ENCODE data around the gene OR51E1. TPM values are rescaled to one million over a fixed set of nuclear protein-coding genes. Genes with fewer than 3 reads are reported as not detected.

Gene OR51E1
- total RNA-seq, 1 donor from 2014 or later = not detected

DNA sequence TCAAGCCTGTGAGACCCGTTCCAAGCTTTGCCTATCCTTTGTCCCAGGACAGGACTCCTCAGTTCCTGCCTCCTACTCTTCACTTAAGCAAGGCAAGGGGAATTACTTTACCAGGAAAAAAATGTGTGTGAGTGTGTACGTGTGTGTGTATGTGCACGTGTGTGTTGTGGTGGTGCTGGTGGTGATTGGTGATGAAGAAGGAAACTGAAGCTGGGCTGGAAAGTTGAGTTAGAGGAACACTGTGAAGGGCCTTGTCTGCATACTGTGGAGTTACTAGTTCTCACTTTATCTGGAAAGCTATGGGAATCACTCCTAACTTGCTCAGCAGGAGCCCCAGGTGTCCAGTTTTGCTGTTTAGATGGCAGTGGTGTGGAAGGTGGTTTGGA, 6.1 kb upstream of the OR51E1 start:
- Mint-ChIP-seq H3K36me3 (ENCODE audit: unreplicated experiment) (no peaks in the 10 kb centered on the region), H3K9me3 (ENCODE audit: unreplicated experiment) (no peaks in the 10 kb centered on the region), H3K27ac (ENCODE audit: unreplicated experiment) (no peak overlapping the region), H3K27me3 (ENCODE audit: unreplicated experiment) (no peaks in the 10 kb centered on the region), H3K4me1 (ENCODE audit: low read depth, unreplicated experiment) (peaks cover 1% of the 10 kb centered on the region), H3K4me3 (ENCODE audit: unreplicated experiment) (no peak overlapping the region)
- TF ChIP-seq, protein P1, sequence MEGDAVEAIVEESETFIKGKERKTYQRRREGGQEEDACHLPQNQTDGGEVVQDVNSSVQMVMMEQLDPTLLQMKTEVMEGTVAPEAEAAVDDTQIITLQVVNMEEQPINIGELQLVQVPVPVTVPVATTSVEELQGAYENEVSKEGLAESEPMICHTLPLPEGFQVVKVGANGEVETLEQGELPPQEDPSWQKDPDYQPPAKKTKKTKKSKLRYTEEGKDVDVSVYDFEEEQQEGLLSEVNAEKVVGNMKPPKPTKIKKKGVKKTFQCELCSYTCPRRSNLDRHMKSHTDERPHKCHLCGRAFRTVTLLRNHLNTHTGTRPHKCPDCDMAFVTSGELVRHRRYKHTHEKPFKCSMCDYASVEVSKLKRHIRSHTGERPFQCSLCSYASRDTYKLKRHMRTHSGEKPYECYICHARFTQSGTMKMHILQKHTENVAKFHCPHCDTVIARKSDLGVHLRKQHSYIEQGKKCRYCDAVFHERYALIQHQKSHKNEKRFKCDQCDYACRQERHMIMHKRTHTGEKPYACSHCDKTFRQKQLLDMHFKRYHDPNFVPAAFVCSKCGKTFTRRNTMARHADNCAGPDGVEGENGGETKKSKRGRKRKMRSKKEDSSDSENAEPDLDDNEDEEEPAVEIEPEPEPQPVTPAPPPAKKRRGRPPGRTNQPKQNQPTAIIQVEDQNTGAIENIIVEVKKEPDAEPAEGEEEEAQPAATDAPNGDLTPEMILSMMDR (IDR thresholded peaks at IDR 0.05; ENCODE audit: partially characterized antibody, unreplicated experiment) = no peak
- DNase-seq = no peak

DNA sequence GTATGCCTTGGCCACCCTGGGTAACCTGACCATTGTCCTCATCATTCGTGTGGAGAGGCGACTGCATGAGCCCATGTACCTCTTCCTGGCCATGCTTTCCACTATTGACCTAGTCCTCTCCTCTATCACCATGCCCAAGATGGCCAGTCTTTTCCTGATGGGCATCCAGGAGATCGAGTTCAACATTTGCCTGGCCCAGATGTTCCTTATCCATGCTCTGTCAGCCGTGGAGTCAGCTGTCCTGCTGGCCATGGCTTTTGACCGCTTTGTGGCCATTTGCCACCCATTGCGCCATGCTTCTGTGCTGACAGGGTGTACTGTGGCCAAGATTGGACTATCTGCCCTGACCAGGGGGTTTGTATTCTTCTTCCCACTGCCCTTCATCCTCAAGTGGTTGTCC, 3.9 kb upstream of the OR51E1 start:
- Mint-ChIP-seq H3K27me3 (ENCODE audit: unreplicated experiment) (peaks cover 4% of the 10 kb centered on the region), H3K9me3 (ENCODE audit: unreplicated experiment) (no peaks in the 10 kb centered on the region), H3K27ac (ENCODE audit: unreplicated experiment) (no peak overlapping the region)

DNA sequence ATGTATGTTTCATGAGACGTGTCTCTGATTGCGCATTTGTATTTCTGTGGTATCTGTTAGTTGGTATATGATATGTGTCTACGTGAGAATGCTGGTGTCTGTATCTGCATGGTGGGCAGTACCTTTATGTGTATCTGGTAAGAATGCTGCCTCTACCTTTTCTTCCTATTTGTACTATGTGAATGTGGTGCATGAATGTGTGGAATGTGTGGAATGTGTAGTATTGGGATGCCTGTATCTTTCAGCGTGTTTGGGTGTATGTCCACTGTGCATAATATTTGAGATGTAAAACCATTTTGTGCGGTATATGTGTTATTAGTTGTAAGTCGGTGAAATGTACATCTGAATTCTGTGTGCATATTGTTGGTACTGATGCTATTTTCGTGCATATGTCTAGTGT, 2.3 kb upstream of the OR51E1 start:
- Mint-ChIP-seq H3K27ac (ENCODE audit: unreplicated experiment) (no peak overlapping the region), H3K27me3 (ENCODE audit: unreplicated experiment) (peaks cover 4% of the 10 kb centered on the region), H3K36me3 (ENCODE audit: unreplicated experiment) (no peaks in the 10 kb centered on the region), H3K4me1 (ENCODE audit: low read depth, unreplicated experiment) (peaks cover 3% of the 10 kb centered on the region), H3K4me3 (ENCODE audit: unreplicated experiment) (no peak overlapping the region), H3K9me3 (ENCODE audit: unreplicated experiment) (no peaks in the 10 kb centered on the region)
- DNase-seq = no peak
- TF ChIP-seq, protein P1 (IDR thresholded peaks at IDR 0.05; ENCODE audit: partially characterized antibody, unreplicated experiment) = no peak

More for the DNA sequence above, 3.9 kb upstream of the OR51E1 start:
- Mint-ChIP-seq H3K4me1 (ENCODE audit: low read depth, unreplicated experiment) (peaks cover 3% of the 10 kb centered on the region), H3K36me3 (ENCODE audit: unreplicated experiment) (no peaks in the 10 kb centered on the region), H3K4me3 (ENCODE audit: unreplicated experiment) (no peak overlapping the region)
- TF ChIP-seq, protein P1 (IDR thresholded peaks at IDR 0.05; ENCODE audit: partially characterized antibody, unreplicated experiment) = no peak
- DNase-seq = no peak

DNA sequence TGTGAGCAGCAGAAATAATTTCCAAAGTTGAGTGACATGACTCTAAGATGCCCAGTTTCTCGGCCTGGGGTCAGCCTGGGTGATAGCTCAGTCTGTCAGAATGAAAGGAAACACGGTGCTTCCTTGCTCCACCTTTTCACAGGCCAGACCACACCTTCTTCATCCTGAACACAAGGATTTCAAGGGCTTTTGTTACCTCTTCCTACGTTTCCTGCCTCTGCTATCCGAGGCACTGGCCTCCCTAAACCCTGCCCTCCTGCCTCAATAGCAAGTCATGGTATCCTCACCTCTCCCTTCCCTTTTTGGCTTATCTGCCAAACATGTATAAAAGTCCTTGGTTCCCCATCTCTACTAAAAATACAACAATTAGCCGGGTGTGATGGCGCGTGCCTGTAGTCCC, 1.7 kb upstream of the OR51E1 start:
- Mint-ChIP-seq H3K4me1 (ENCODE audit: low read depth, unreplicated experiment) (peaks cover 5% of the 10 kb centered on the region), H3K9me3 (ENCODE audit: unreplicated experiment) (no peaks in the 10 kb centered on the region), H3K27me3 (ENCODE audit: unreplicated experiment) (peaks cover 4% of the 10 kb centered on the region), H3K27ac (ENCODE audit: unreplicated experiment) (no peak overlapping the region), H3K36me3 (ENCODE audit: unreplicated experiment) (no peaks in the 10 kb centered on the region), H3K4me3 (ENCODE audit: unreplicated experiment) (no peak overlapping the region)
- DNase-seq = no peak
- TF ChIP-seq, protein P1 (IDR thresholded peaks at IDR 0.05; ENCODE audit: partially characterized antibody, unreplicated experiment) = no peak

DNA sequence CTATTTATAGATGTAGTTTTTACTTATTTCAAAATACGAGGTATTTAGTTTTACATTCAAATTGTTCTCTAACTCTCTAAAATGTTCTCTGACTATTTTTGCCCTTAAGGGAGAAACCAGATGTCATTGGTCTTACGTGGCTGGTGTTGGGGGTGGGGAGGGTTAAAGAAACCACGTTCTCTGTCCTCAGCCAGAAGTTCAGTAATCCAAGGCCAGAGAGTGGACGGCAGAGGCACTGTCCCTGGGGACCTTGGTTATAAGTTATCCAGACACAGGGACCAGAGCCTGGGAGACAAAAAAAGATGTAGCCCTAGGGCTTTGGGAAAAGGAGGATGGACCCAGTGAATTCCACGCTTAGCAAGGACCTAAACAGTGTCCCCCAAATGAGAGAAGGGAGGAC, 706 bp upstream of the OR51E1 start:
- DNase-seq = no peak
- Mint-ChIP-seq H3K9me3 (ENCODE audit: unreplicated experiment) (peaks cover 2% of the 10 kb centered on the region), H3K27ac (ENCODE audit: unreplicated experiment) (no peak overlapping the region), H3K27me3 (ENCODE audit: unreplicated experiment) (peaks cover 4% of the 10 kb centered on the region), H3K4me3 (ENCODE audit: unreplicated experiment) (no peak overlapping the region), H3K36me3 (ENCODE audit: unreplicated experiment) (no peaks in the 10 kb centered on the region), H3K4me1 (ENCODE audit: low read depth, unreplicated experiment) (peaks cover 13% of the 10 kb centered on the region)
- TF ChIP-seq, protein P1 (IDR thresholded peaks at IDR 0.05; ENCODE audit: partially characterized antibody, unreplicated experiment) = no peak
